HG02588 (cell line): ENCODE measurements around the gene COL23A1.

ENCODE experiments used
- ATAC-seq: cut with Tn5 transposase; IDR thresholded peaks from one replicate; pipeline ENCODE4 v1.9.1; 2021; ENCODE audit warnings: mild to moderate bottlenecking, moderate library complexity; ENCODE audit not compliant: unreplicated experiment

COL23A1 gene

DNA sequence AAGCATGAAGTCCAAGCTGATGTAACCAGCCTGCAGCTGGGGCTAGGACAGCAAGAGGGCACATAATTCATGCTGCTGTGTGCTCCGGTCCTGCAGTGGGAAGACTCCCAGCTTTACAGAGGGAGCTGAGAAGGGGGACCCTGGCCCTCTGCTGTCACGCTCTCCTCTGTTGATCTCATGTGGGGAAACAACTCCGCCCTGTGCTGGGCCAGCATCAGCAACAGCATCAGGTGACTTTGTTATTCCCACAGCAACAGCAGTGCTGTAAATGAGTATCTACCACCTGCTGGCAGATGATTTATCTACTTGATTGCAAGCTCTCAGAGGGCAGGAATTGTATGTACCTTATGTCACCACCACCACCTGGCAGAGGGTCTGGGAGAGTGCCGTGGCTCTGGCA lies 176.2 kb downstream of the COL23A1 start:
- no peak for ATAC-seq

DNA sequence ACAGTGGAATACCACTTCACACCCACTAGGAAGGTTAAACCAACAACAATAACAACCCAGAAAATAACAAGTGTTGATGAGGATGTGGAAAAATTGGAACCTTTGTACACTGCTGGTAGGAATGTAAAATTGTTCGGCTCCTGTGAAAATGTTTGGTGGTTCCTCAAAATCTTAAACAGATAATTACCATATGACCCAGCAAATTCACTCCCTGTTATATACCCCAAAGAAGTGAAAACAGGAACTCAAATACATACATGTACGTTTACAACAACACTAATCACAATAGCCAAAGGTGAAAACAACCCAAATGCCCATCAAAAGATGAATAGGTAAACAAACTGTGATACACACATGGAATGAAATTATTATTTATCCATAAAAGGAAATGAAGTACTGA lies 179.1 kb downstream of the COL23A1 start:
- ATAC-seq: no peak

DNA sequence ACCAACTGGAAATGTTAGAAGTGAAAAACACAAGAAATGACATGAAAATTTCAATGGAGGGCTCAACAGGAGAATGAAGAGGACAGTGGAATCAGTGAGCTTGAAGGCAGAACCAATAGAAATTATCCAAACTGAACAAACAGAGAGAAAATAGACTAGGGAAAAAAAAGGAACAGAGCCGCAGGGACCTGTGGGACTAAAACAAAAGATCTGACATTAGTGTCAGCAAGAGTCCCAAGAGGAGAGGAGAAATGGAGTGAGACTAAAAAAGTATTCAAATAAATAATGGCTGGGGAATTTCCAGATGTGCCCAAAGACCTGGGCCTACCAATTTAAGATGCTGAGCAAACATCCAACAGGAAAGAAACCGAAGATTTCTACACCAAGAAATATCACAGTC lies 182.5 kb downstream of the COL23A1 start:
- ATAC-seq: no peak

DNA sequence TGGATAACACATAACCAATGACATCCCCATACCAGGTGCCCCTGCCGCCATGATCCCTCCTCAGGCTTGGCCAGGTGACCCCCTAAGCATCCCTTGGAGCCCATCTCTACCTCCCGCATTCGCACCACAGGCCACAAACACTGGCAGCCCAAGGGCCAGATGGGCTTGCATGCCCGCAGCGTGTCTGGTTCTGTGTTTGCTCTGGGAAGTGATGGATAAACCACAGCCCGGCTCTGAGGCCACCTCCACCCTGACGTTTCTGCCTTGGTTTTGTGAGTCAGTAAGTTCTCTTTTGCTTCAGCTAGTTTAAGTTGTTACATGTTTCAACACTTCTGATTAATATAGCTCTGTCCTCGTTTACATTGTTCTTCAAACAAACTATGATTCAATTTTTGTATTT lies 185.2 kb downstream of the COL23A1 start:
- no peak for ATAC-seq

DNA sequence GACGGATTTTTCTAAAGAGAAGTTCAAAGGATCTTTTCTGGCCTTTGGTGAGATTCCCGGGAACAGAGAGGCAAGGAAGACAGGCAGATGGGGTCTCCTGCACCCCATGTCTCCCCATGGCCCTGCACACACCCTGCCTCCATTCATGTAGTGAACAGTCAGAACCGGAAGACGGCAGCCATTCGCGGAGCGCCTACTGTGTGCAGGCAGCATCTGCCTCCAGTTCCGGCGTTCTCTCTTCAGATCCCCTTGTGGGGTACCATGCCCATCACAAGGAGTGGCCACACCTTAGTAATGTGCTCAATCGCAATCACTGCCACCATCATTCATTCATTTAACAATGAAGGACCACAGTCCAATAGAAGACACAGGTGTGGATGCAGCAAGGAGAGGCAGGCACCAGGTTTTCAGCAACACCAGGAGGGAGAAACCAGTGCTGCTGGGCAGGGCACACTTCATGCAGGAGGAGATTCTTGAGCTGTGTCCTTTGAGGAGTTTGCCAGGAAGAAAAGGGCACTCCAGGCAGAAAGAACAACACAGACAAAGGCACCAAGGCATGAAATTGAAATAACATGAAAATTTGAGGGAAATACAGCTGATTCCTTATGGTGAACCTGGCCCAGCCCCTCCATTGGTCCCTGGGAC lies 186.1 kb downstream of the COL23A1 start:
- ATAC-seq: no peak

DNA sequence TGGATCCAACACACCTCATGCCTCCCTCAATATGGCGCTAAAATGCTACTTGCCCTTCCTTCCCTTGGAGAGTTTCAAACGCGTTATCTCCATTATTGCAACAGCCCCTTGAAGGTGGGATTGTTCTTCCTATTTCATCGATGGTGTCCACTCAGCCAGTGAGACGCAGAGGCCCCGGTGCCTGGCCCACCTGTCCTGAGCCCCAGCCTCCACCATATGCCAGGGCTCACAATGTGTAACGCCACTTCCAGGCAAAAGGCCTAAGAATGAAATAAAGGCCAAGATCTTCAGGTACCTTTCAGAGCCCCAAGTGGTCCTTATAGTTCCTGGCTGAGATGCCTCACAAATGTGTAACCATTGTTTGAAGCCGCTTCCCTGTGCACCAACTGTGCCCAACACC lies 186.8 kb downstream of the COL23A1 start:
- ATAC-seq: no peak

DNA sequence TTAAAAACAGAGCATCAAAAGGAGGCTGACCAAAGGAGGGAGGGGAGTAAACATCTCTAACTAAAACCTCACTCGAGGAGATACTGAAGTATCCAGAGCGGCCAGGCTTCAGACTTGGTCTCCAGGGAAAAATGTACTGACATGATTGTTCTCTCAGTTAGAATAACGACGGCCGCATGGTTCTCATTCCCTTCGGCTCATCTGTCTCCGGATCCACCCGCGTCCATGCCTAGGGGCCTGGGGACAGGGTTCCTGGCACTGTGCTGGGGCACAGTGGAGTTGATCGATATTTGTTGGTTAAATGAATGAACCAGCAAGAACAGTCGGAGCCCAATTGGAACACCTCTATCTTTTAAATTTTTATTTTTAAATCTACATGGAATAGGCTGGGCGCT lies 190.5 kb downstream of the COL23A1 start:
- no peak for ATAC-seq

DNA sequence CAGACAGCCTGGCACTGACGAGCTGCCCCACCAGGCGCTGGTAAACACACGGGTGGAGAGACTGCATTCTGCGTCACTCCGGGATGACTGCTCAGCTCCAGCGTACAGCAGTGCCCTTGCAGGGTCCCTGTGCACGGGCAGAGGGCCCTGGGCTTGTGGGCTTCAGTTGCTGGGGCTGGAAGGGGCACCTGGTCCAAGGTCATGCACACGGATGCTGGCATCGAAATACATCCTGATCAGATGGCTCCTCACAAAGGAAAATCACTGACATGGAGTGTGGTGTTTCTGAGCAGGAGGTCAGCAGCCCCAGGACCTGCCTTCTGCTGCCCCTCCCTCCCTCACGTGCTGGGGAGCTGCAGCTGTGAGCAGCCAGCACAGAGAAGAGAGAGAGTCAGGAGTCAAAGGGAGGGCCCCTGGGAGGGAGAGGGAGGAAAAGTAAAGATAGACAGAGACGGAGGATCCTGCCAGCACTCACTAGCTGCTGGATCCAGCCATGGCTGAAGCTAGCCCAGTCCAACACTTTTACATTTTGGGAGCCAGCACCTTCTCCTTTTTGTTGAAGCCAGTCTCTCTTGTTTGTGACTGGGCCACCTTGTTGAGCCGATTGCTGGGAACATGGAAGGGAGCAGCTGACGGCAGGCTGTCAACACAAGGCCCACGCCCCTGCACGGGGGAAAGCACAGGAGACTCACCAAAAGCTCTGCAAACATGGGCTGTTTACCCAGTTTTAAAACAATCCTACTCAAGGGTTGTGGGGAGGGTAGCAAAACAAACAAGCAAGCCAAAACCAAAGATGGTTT lies 191.1 kb downstream of the COL23A1 start:
- no peak for ATAC-seq

DNA sequence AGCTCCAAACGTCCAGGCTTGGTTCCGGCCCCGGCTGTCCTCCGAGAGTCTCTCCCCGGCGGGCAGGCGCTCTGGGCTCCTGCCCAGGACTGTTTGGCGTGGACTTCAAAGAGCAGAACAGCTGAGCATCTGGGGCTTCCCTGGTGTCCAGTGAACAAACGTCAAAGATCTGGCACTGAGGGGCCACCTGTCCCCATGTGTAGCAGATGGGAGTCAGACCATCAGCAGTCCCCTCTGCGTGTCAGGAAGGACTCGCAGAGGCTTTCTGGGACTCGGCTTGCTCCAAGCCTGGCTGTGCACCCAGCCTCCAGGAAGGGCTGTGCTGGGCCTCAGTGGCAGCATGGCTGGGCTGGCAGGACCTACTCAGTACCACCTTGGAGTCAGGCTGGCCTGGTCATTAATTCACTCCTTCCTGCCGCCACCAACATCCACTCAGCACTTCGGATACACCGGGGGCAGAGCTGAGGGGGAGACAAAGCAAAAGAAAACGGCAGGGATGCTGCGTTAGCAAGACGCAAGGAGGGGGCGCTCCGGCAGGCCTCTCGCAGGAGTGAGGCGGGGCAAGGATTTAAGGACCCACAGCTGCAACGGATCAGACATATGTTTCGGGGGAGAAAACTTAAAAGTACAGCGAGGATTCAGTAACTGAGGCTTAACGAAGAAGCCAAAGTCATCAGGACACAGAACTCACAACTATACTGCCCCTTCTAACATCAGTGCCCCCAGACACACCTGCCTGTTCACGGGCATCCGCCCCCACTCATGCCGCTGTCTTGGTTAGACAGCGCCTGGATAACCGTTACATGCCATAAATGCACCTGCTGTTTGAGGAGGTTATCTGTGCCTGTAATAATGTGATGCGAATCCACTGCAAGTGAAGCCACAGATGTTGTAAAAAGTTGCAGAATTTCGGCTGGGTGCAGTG lies 193.1 kb downstream of the COL23A1 start:
- no peak for ATAC-seq

DNA sequence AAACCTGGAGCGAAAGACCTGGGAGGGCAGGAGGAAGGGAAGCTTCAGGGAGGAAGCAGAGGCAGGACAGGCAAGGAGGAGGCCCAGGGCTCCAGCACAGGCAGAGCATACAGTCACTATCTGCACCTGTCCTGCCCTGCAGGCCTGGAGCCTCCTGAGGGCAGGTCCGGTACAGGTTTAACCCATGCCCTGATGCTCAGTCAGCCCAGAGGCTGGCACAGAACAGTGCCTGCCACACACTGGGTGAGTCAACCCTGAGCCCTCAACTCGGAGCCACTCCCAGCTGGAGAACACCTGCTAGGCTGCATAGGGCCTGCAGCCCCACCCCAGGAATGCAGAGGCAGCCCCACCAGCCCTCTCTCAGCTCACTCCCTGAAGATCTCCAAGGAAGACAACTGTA lies 196.1 kb downstream of the COL23A1 start:
- ATAC-seq: no peak

DNA sequence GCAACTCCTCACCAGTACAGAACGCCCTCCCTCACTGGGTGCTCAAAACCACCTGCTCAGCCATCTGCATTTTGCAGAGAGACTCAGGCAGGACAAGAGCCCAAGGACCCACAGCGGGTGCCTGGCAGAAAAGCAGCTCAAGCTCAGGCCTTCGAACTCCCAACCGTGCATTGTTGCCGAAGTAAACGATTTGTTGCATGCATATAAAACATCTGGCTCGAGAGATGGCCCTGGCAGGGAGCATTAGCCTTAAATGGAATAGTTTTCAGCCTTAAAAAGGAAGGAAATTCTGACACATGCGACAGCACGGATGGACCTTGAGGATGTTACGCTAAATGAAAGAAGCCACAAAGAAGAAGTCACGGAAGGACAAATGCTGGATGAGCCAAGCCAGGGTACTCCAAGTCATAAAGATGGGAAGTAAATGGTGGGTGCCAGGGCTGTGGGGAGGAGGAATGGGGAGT lies 197.2 kb downstream of the COL23A1 start:
- ATAC-seq: no peak

DNA sequence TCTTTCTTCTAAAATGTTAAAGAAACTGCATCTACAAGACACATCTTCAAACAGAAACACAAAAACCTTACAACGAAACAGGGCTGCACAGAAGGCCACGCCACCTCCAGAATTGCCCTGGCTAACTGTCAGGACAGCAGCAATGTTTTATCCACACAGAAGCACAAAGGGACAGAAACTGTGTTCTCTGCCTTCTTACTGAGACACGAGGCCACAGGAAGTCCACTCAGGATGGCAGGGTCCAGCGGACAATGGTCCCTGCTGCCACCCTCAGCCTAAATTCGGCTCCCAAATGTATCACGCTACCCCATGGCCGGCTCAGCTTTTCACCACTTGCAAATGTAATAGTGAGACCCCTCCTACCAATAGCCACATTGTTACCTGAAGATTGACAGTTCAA lies 197.8 kb downstream of the COL23A1 start:
- ATAC-seq: no peak

DNA sequence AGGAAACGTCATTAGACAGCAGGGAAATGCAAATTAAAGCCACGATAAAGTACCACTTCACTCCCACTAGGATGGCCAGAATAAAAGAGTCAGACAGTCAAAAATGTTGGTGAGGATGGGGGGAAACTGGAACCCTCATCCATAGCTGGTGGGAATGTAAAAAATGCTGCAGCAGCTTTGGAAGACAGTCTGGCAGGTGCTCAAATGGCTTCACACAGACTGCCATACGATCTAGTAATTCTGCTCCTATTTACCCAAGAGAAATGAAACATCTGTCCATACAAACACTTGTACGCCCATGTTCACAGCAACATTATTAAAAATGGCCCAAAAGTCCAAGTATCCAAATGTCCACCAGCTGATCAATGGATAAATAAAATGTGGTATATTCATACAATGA lies 198.7 kb downstream of the COL23A1 start:
- no peak for ATAC-seq

DNA sequence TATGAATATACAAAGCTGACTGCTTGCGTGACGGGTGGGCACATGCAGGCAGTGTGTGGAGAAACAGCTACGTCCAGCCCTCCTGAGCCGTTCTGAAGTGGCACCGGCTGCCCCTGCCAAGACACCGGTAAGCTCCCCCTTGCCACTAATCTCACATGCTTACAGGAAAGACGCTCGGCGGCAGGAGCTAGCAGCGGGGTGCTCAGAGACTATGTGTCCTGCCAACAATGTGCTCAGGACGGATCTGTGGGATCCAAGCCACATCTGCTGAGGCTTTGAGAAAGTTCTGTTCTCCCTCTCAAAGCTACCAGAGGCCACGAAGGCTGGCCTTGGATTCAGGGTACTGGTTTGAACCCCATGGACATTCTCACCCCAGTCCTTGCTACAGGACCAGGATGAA lies 200.4 kb downstream of the COL23A1 start:
- no peak for ATAC-seq

DNA sequence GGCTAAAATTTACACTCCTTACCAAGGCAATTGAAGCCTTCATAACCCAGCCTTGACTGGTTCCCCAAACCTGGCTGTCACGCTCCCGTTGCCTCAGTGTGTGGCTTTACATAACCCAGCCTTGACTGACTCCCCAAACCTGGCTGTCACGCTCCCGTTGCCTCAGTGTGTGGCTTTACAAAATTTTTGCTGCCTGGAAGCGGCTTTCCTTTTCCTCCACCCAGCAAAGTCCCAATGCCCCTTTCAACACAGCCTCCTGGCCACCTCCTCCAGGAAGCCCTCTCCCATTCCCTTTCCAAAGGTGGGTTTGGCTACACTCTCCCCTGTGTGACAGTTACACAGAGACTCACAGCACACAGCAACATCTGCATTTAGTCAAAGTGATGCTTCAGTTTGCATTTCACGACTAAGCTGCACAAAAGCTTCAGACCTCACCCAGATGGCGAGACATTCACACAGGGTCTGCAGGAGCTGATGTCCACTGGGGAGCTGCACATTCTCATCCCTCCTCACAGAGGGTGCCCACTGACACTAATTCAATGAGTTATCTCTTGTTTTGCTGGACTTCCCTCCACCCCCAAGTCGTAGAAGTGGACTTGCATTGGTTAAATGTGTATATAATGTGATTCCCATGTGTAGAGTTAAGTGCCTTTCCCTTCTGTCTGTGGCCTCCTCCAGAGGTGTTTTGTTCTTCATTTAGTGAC lies 201.0 kb downstream of the COL23A1 start:
- no peak for ATAC-seq

DNA sequence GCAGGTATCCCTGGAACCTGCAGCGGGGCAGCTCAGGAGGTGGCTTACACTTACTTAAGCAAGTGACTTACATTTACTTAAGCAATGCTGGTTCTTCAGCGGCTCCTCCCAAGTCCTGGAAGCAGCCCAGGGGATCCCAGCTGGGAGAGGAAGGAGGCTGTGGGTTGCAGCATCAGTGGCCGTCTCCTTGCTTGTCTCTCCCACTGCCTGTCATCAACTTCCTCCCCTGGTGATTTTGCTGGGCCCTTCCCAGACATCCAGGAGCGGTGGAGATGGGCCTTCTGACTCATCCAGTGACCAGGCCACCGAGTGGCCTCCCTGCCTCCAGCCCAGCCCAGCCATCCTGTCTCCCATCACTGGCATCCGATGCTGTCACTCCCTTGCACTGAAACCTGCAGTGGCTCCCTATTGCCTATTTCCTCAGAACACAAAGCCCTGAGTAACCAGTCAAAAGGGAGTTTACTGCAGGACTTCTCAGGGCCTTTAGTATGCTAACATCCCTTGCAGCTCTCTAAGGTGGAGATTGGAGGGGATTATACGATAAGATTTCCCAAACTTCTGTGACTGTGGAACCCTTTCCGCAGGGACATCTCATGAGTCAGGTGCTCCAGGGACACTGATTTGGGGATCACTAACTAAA lies 201.7 kb downstream of the COL23A1 start:
- ATAC-seq: no peak

DNA sequence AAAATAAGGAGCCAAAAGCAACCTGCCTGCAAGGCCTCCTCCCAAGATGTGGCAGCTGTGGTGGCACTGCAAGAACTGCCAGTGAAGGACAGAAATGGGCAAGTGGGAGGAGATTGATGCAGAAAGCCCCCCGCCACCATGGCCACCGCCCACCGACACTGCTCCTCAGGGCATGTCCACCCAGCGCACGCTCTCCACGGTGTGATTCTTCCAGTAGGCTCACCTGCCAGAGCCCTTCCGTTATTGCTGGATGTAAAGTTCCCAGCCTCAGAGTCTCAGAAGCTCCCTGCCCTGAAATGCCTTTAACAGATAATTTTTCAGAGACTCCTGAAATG lies 202.4 kb downstream of the COL23A1 start:
- no peak for ATAC-seq

DNA sequence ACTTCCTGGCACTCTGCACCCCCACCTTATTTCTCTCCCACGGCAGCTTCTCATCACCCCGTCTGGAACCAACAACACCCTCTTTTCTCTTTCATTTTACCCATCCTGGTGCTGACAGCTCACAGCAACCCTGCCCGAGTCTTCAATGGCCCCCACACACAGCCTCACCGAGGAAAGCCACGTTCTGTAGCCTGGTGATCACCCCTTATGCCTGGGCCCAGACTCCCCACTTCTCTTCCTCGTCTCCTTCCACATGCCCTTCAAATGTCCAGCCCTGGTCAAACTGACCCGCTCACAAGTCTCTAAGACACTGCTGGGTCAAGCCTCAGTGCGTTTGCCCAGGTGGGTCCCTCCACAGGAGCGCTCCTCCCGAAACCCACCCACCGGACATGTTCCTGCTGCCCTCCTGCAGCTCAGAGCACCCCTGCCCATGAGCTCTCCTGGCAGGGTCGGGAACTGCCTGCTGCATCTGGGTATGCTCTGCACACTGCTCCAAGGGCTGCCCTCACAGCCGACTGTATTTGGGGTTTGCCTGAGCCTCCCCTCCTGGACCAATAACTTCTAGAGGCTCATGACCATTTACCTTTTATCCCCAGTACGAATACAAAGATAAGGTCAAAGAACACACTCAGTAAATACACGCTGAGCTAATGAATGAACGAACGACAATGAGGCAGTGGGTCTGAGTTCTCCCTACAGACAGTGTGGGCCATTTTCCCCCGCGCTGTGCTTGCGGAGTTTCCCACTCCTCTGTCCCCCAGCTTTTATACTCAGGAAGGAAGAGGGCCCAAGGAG lies 202.9 kb downstream of the COL23A1 start:
- ATAC-seq: no peak

DNA sequence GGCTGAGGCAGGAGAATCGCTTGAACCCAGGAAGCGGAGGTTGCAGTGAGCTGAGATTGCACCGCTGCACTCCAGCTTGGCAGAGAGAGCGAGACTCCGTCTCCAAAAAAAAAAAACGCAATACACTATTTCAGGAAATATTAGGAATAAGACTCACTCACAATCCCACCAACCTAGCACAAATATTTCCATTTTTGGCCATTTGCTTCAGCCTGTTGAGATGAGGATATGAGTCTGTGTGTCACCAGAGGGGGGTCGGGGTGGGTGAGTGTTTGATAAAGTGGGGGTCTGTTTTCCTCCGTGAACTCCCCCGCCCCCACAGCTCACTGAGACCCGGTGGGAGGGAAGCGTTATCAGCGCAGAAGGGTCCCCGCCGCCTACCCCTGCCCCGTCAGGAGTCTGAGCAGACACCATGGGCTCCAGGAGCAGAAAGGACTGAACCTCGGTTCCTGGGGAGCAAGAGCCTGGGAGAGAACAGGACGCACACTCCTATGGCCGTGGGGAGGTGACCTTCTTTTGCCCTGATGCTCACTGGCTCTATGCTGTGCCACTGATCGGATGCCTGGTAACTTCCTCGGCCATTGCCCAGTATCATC lies 203.8 kb downstream of the COL23A1 start:
- ATAC-seq: no peak
